Measurements from ENCODE around the gene HCFC1. TPM values are rescaled to one million over a fixed set of nuclear protein-coding genes. Genes with fewer than 3 reads are reported as not detected.

Gene HCFC1
- total RNA-seq, 6 experiments from 2014 or later = 15.2 to 32.5 (median 19.7) TPM

- TF ChIP-seq POLR2A (IDR thresholded peaks at IDR 0.05) (no peak), CTCF (IDR thresholded peaks at IDR 0.05) (no peak)
- no peak for ATAC-seq
- WGBS (ENCODE audit: insufficient coverage, low coverage, low lambda C conversion rate, missing lambda C conversion rate) = 46% methylated on average over 4 of the region's 7 CpGs
- no peak for DNase-seq
- H3K27ac ChIP-seq = no peak overlapping the region
- no peaks in the 10 kb centered on the region for H3K27me3 ChIP-seq
- H3K9me3 ChIP-seq = no peaks in the 10 kb centered on the region
- no peak overlapping the region for H3K4me3 ChIP-seq
- peaks cover 0 to 5% (median 0%) of the 10 kb centered on the region in 4 donors for H3K4me1 ChIP-seq
- no peaks in the 10 kb centered on the region for H3K36me3 ChIP-seq
- intact Hi-C loops (cut with DNase I) = no loop called here
Measured at GRCh38 chrX:153939573-153939972, 32.0 kb downstream of the HCFC1 start.

GRCh38 chrX:153938226-153938786, 33.3 kb downstream of the HCFC1 start:
- no peak for DNase-seq
- ATAC-seq = no peak
- WGBS (ENCODE audit: insufficient coverage, low coverage, low lambda C conversion rate, missing lambda C conversion rate) = 77% methylated on average over 5 of the region's 10 CpGs

GRCh38 chrX:153937056-153937455, 34.6 kb downstream of the HCFC1 start:
- H3K9me3 ChIP-seq = no peaks in the 10 kb centered on the region
- intact Hi-C loops (cut with DNase I) = no loop called here
- ATAC-seq (no peak), DNase-seq (no peak)
- TF ChIP-seq CTCF (IDR thresholded peaks at IDR 0.05) (no peak), POLR2A (IDR thresholded peaks at IDR 0.05) (no peak)
- H3K4me1 ChIP-seq = peaks cover 0 to 13% (median 4%) of the 10 kb centered on the region in 4 donors
- H3K4me3 ChIP-seq = no peak overlapping the region
- WGBS (ENCODE audit: insufficient coverage, low coverage, low lambda C conversion rate, missing lambda C conversion rate) = 65% methylated on average over 2 of the region's 3 CpGs
- no peaks in the 10 kb centered on the region for H3K36me3 ChIP-seq
- no peaks in the 10 kb centered on the region for H3K27me3 ChIP-seq
- no peak overlapping the region for H3K27ac ChIP-seq

More at GRCh38 chrX:153938226-153938786, 33.3 kb downstream of the HCFC1 start:
- H3K27ac ChIP-seq = no peak overlapping the region
- H3K27me3 ChIP-seq = no peaks in the 10 kb centered on the region
- intact Hi-C loops (cut with DNase I) = no loop called here
- H3K36me3 ChIP-seq = no peaks in the 10 kb centered on the region
- H3K4me1 ChIP-seq = peaks cover 0 to 13% (median 4%) of the 10 kb centered on the region in 4 donors
- H3K9me3 ChIP-seq = no peaks in the 10 kb centered on the region
- TF ChIP-seq CTCF (IDR thresholded peaks at IDR 0.05) (no peak), POLR2A (IDR thresholded peaks at IDR 0.05) (no peak)
- H3K4me3 ChIP-seq = no peak overlapping the region

- peak in 1 of 3 donors; percentile 37 for DNase-seq
- intact Hi-C loops (cut with DNase I) = no loop called here
- no peaks in the 10 kb centered on the region for H3K27me3 ChIP-seq
- H3K9me3 ChIP-seq = no peaks in the 10 kb centered on the region
- peak overlapping the region; percentile 40 to 97 (median 46) for H3K4me3 ChIP-seq
- TF ChIP-seq CTCF (IDR thresholded peaks at IDR 0.05) = no peak
- no peak for TF ChIP-seq POLR2A (IDR thresholded peaks at IDR 0.05)
- peak; percentile 27 to 54 (median 34) for ATAC-seq
- peaks cover 0 to 13% (median 4%) of the 10 kb centered on the region in 4 donors for H3K4me1 ChIP-seq
- WGBS (ENCODE audit: insufficient coverage, low coverage, low lambda C conversion rate, missing lambda C conversion rate) = 44% methylated on average over 8 of the region's 32 CpGs
- H3K36me3 ChIP-seq = no peaks in the 10 kb centered on the region
- H3K27ac ChIP-seq = no peak overlapping the region
Measured at GRCh38 chrX:153935326-153935851, 36.2 kb downstream of the HCFC1 start.

All from right lobe of liver (tissue), 6 donors.